Cardiac ventricle fibroblast (primary cell): ENCODE results near the gene SDF2L1. TPM values are rescaled to one million over a fixed set of nuclear protein-coding genes. Genes with fewer than 3 reads are reported as not detected.

ENCODE experiments used
- total RNA-seq: library from RNA; depleted of rRNA; stranded (reverse); fragments of >200 nt; gene quantifications from 2 replicates; pipeline ENCODE4 v1.2.3, GENCODE V29; 2015

Gene SDF2L1, protein sequence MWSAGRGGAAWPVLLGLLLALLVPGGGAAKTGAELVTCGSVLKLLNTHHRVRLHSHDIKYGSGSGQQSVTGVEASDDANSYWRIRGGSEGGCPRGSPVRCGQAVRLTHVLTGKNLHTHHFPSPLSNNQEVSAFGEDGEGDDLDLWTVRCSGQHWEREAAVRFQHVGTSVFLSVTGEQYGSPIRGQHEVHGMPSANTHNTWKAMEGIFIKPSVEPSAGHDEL
- 31.1 and 45.0 TPM in 2 replicates for total RNA-seq

GRCh38 chr22:21641789-21642583, at the start of gene SDF2L1:
SDF2L1 (plus strand) TSS chr22:21642302; CDS start chr22:21642337, 35 bp downstream.

DNA sequence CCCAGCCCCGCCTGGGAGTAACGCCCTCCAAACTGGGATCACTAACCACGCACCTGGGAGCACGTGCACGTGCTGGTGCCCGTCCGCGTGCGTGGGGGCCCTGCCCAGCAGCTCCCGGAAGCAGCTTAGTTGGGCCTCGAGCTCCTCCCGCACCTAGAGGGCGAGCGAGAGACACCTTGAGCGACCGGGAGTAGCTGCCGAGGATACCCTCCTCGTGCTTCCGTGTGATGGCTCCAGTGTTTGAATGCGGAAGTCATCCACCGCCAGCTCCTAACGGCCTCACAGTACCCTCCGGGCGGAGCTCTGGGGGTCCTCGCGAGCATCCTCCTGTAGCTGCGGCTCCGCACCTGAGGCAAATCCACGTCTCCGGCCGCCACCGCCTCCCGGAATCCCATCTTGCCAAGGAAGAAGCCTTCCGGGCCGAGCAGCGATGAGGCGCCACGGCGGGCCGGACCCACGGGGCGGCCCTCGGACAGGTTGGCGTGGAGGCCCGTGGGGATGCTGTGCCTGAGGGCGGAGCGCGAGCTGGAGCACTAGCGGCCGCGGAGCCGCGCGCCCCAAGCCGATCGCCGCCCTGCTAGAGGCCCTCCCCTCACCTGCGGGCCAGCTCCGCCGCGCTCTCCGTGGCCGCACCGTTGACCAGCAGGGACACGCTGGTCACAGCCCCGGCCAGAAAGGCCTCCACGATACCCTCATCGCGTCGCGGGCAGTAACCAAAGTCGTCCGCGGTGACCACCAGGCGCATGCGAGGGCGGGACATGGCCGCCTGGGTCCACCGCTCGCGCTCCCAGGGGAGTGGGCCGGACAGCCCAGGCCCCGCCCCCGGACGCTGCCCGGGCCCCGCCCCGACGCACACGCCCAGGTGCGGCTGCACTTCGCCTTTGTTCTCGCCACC, 12.6 kb upstream of the SDF2L1 start, which contains the start of gene YDJC:
Gene YDJC (minus strand): TSS at position 768 of the 895 bp plus-strand sequence. CDS start 8 bp downstream, at position 760.

GRCh38 chr22:21632237-21632895, 9.7 kb upstream of the SDF2L1 start, which contains the start of gene CCDC116:
CCDC116 (plus strand) TSS chr22:21632760; CDS start chr22:21633182, 422 bp downstream.

Other genes with a start within 250 kb of the SDF2L1 start
- gene HIC2, start 224.9 kb upstream of the SDF2L1 start, total RNA-seq: 1.7 and 2.0 TPM in 2 replicates
- gene TMEM191C, start 174.9 kb upstream of the SDF2L1 start, total RNA-seq: 0.24 TPM in 1 of 2 replicates, not detected in the other
- under 0.01 and 0.68 TPM in 2 replicates for gene RIMBP3C, start 90.8 kb upstream of the SDF2L1 start, total RNA-seq
- gene UBE2L3, start 74.6 kb upstream of the SDF2L1 start, total RNA-seq: 41.9 and 47.4 TPM in 2 replicates
- gene YDJC, start 12.3 kb upstream of the SDF2L1 start, total RNA-seq: 28.7 and 29.8 TPM in 2 replicates
- 0.19 and 0.34 TPM in 2 replicates for gene CCDC116, start 9.5 kb upstream of the SDF2L1 start, total RNA-seq
- gene PPIL2, start 23.7 kb downstream of the SDF2L1 start, total RNA-seq: 20.0 and 26.1 TPM in 2 replicates
- 0.39 and 4.9 TPM in 2 replicates for gene YPEL1, start 93.5 kb downstream of the SDF2L1 start, total RNA-seq
- 35.8 and 39.6 TPM in 2 replicates for gene MAPK1, start 225.3 kb downstream of the SDF2L1 start, total RNA-seq